Astrocyte of the cerebellum (primary cell): ENCODE measurements around the gene FLT4.
"Not testable (repeated sequence)": the region's sequence is repeated elsewhere in the genome, so short reads cannot be mapped to it uniquely, and the experiment has no call there.

ENCODE experiments used
- DNase-seq: peaks from one replicate; pipeline ENCODE4 v3.0.0-alpha.2; 2011; ENCODE audit warnings: low read depth
- H3K4me3 ChIP-seq: 2 replicates; pipeline ENCODE4 v1.5.1; 2011; ENCODE audit warnings: mild to moderate bottlenecking, low read depth, low read length, moderate library complexity
- in situ Hi-C: cut with HindIII; loops from 2 replicates; pipeline ENCODE4 v1.10.0; 2017; ENCODE audit warnings: low sequenced_read_pairs
- TF ChIP-seq, protein P1 (sequence below): IDR thresholded peaks from 2 replicates; pipeline ENCODE4 v1.5.1; 2012; ENCODE audit warnings: low read length, low read depth, moderate library complexity, mild to moderate bottlenecking; ENCODE audit errors: missing control alignments

Gene FLT4

DNA sequence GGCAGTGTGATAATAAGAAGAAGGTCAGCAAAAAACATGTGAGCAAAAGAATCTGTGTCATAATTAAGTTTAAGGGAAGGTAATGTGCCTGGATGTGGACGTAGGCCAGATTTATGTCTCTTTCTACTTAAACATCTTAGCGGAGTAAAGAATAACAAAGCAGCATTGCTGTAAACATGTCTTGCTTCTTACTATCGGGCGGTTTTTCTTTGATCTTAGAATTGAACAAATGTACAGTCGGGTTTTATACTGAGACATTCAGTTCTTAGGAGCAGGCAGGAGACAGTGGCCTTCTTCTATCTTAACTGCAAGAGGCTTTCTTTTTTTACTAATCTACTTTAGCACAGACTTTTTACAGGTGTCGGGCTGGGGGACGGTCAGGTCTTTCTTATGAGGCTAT, 40.4 kb upstream of the FLT4 start:
- TF ChIP-seq, protein P1, sequence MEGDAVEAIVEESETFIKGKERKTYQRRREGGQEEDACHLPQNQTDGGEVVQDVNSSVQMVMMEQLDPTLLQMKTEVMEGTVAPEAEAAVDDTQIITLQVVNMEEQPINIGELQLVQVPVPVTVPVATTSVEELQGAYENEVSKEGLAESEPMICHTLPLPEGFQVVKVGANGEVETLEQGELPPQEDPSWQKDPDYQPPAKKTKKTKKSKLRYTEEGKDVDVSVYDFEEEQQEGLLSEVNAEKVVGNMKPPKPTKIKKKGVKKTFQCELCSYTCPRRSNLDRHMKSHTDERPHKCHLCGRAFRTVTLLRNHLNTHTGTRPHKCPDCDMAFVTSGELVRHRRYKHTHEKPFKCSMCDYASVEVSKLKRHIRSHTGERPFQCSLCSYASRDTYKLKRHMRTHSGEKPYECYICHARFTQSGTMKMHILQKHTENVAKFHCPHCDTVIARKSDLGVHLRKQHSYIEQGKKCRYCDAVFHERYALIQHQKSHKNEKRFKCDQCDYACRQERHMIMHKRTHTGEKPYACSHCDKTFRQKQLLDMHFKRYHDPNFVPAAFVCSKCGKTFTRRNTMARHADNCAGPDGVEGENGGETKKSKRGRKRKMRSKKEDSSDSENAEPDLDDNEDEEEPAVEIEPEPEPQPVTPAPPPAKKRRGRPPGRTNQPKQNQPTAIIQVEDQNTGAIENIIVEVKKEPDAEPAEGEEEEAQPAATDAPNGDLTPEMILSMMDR: no peak
- no peak for DNase-seq
- H3K4me3 ChIP-seq: no peak overlapping the region
- in situ Hi-C loops: no loop called here

DNA sequence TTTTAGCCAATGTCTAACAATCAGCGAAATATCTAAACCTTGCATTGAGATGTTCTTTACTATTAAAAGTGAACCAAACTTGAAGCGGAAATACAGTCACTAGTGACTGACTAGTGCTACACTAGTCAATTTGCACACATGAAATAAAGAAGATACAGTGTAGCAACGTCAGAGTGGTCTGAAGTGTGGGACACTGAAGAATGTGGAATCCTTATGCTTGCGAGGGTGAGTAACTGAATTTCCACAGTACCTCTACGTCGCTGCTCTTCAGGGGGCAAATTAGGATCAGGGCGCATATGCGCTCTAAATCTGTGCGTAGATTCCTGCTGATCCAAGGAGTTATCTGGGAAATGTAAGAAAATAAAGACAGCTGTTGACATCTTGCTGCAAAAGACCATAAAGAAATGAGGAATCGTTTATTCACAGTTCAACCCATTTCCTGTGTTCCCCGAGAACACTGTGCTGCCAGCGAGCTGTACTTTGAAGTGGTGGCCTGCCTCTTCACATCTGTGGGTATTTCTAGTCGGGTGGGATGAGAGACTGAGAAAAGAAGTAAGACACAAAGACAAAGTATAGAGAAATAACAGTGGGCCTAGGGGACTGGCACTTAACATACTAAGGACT, 39.8 kb upstream of the FLT4 start:
- H3K4me3 ChIP-seq: no peak overlapping the region
- in situ Hi-C loops: no loop called here
- DNase-seq: no peak
- TF ChIP-seq, protein P1: no peak

DNA sequence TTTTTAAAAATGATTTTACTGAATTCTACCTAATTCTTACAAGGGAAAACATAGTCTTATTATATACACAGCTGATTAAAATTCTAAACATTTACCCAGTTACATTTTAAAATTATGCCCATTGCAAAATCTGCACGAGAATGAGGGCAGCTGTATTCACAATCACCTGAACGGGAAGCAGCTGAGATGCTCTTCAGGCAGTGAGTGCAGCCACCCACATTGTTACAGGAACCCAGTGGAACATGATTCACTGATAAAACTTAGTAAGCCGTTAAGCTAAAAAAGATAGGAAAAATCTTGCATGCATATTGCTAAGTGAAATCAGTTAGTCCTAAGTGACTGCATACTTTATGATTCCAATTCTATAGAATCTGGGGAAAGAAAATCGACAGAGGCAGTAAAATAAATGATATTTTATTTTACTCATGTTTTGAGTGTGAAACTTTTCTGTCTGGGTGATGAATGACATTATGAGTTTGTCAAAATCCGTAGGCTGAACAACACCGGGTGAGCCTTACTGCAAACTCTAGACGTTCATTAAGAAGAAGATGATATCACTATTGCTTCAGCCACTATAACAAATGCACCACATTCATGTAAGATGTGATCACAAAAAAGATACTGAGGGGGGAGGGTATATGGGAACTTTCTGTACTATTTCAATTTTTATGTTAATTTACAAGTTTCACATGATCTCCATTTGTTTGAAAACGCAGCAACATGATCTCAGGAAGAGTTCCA, 39.1 kb upstream of the FLT4 start:
- no peak overlapping the region for H3K4me3 ChIP-seq
- DNase-seq: no peak
- in situ Hi-C loops: no loop called here
- TF ChIP-seq, protein P1: no peak

DNA sequence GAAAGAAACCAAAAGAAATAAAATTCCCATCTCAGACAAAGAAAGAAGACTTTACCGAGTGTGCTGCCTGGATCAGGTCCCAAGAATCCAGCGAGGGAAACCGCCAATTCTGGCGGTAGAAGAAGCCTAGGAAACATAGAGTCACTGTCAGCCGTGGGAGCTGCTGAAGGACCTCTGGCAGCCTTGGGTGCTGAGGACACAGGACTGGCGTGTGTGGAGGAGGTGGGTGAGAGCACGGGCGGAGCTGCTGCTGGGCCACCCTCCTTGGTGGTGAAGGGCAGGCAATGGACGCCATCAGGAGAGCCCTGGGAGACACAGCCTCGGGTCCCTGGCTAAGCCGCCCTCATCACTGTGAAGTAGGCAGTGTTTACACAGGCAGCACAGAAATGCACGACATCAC, 37.4 kb upstream of the FLT4 start:
- DNase-seq, in situ Hi-C loops, H3K4me3 ChIP-seq: not testable (repeated sequence)

DNA sequence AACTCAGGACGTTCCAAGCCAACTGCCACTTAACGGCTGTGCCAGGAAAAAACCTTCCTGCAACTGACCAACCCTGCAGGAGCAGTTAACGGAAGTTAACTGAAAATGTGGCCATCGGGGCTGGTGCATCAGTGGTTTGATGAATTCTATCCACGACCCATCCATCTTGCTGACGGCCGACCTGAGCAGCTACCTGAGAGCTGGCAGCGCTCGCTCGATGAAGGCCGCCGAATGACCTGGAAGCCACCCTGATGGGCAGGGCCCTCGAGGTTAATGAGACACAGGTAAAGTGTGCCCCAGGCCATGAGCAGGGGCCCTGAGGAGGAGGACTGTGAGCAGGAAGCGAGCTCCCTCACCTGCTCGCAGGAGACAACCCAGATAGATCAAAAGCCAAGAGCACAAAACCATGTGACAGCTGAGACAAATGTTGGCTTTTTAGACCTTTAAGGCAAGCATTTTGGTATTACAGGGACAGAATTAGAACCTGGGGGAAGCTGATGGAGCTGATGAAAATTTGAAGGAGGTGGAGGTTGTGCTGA, 35.3 kb upstream of the FLT4 start:
- no peak for DNase-seq
- TF ChIP-seq, protein P1: no peak
- in situ Hi-C loops: no loop called here

DNA sequence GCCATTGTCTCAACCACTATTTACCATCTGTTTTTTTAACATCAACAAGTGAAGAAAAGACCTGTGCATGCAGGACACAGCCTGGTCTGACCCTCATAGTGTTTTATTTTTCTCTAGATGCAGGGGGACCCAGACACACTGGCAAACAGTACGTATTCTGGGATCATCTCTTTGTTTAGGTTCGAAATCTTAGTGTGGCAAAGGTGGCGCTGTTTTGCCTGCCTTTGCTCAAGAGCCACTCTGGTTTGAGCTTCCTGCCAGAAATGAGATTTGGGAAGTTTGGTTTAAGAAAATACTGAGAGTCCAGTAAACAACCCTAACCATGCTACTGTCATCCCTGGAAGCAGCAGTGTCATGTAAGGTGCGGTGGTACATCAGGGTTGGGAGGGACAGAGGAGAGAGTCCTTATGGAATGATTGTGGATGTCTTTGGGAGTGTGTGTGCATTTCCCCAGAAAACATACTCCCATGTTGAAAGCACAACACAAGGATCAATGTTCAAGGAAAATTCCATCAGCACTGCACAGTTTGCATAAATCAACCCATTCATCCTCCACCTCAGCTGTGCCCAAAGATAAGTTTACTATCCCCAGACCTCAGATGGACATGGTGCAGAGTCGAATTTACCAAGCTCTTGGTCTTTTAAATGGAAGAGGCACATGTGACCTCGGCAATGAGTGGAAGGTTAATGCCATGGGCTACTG, 34.0 kb upstream of the FLT4 start:
- no peak for DNase-seq
- H3K4me3 ChIP-seq: no peak overlapping the region
- in situ Hi-C loops: no loop called here
- TF ChIP-seq, protein P1: no peak

More for the DNA sequence above, 35.3 kb upstream of the FLT4 start:
- H3K4me3 ChIP-seq: no peak overlapping the region
